Hippocampal formation (tissue), 2 donors: ENCODE data around the gene C16orf74.
A peak's percentile ranks its signal among the peaks of the same experiment; 100 is the strongest.

ENCODE experiments used
- DNase-seq, 2 donors: peaks; one replicate each; lab custom pipeline; 2025; lab: John Stamatoyannopoulos, UW

The C16orf74 gene

DNA sequence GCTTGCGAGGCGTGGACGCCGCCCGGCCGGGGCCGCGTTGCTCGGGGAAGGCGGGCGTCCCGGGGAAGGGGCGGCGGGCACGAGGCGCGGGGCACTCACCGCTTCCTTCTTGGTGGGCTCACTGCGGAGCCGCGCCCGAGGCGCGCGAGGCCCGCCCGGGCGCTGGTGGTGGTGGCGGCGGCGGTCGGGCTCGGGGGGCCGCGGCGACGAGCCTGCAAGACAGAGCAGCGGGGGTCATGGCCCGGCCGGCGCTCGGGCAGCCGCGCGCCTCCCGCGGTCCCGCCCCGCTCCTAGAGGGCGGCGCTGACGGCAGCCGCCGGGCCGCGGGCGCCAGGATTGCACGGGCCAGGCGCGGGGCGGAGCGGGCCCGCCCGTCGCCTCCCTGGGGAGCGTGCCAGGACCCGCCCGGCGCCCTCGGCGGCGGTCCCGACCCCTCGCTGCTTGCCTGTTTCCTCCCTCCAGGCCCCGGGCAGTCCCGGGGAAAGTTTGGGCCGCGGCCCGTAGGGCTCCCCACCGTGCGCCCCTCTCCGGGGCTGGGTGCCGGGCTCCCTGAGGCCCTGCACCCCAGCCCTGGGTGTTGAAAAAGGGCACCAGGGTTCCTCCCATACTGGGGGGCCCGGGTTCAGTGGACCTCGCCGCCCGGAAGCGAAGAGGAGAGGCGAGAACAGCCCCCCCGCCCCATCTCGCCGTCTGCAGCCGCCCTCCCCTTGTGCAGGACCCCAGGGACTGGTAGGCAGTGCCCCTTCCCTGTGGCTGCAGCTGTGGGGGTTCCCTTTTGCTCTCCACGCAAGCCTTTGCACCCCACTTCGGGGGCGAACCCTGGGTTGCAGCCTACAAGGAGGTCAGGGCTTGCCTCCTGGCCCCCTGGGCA is at the start of gene C16orf74:
Gene C16orf74, minus strand, starts transcription at position 270 of the 871 bp plus-strand sequence. CDS start 15,879 bp downstream, outside the sequence.
- DNase-seq, result no peak

DNA sequence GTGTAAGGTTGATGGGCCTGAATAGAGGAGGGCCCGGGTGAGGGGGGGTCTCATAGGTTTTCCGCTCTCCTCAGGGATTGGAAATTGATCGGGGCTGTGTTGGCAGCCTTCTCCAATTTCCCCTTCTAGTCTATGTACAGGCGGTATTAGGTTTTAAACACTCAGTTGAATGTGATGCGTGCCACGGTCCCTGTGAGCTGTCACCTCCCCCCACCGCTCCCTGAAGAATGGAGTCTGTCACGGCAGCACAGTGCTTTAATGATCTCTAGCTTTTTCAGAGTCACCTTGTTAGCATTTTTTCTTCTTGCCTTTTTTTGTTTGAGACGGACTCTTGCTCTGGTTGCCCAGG is 49.4 kb upstream of the C16orf74 start:
- DNase-seq, result no peak

DNA sequence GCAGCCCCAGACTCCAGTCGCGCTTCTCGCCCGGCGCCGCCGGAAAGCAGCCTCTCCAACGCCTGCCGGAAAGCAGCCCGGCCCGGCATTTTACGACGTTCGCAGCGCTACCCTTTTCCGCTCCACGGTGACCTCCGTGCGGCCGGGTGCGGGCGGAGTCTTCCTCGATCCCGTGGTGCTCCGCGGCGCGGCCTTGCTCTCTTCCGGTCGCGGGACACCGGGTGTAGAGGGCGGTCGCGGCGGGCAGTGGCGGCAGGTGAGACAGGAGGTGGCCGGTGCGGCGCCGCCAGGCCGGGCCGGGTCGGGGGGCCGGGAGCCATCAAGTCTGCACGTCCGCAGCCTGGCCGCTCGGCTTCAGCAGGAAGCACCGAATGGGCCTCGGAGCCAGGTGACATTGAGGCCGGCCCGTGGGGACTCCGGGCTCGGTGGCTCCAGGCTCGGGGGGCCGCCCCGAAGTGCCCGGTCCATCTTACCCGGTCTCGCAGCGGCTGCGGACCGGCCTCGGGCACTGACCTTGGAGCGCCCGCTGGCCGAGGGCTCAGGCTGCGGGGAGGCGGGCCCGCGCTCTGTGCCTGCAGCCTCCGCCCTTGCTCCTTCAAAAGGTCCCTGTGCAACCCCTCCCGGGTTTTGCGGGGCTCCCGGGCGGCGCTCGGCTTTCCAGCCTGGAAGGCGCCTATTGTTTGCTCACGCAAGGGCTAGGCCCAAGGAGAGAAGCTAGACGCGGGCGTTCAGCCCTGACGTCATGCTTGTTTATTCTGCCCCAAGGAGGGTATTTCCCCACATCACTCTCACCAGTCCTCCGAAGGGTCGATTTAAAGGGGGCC is 48.8 kb upstream of the C16orf74 start, which contains the start of the genes COX4I1 and EMC8:
Gene COX4I1, plus strand, starts transcription at position 199 of the 824 bp plus-strand sequence. CDS start 1,511 bp downstream, outside the sequence.
Gene EMC8, minus strand, starts transcription at position 48 of the 824 bp plus-strand sequence. CDS start 249 bp downstream, outside the sequence.
- peak; percentile 92 to 93 for DNase-seq

DNA sequence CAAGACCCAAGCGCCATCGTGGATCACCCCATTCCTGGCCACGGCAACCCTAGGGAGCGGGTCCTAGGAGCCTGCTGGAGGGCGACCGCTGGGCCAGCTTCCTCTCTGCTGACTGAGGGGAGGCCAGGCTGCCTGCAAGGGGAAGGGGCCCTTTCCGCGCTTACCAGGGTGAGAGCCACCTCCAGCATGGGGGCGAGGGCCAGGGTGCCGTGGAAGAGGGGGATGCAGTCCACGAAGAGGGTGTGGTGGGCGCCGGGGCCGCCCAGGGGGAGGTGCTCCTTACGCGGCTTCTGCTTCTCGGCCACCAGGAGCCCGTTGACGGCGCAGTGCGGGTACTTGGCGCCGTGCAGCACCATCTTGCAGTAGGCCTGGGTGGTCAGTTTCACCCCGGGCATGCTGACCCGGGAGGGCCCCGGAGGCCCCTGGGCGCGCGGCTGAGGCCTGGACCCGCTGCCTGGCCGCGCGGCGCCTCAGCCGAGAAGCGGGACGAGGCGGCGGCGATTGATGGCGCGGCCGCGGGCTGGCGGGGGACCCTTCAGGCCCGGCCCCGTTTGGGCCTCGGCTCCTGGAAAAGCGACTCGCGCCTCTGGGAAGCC is 48.1 kb upstream of the C16orf74 start:
- DNase-seq, result no peak

DNA sequence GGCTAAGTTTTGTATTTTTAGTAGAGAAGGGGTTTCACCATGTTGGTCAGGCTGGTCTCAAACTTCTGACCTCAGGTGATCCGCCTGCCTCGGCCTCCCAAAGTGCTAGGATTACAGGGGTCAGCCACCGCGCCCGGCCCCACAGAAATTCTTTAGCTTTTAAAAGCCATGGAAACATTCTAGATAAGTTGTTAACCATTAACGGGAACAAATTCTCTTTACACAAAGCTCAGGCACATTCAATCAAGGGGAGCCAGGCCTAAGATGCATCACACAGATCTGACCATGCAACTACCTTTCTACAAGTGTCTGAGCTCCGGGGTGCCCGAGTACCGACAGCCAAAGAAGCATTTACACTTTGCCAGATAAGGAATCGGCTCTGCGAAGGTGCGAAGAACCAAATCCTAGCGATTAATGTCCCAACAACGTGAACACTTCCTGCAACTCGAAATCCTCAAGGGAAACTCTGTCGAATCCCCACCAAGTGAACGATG is 47.4 kb upstream of the C16orf74 start:
- DNase-seq, result no peak

DNA sequence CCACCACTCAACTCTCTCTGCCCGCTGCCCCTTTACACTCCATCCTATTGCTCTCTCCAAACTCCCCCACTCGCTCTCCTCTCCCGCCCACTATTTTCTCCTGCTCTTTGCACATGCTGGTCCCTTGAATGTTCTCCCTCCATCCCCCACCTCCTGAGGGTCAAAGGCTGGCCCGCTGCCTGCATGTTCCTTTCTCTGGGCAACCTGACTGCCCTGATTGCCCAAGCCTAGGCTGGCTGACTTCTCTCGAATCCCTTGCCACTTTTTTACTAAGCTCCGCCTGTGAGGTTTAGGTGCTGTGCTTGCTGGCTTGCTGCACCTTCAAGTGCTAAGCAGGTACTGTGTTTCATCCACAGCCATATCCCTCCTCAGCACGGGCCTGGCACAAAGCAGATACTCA is 45.7 kb upstream of the C16orf74 start:
- DNase-seq, result no peak

DNA sequence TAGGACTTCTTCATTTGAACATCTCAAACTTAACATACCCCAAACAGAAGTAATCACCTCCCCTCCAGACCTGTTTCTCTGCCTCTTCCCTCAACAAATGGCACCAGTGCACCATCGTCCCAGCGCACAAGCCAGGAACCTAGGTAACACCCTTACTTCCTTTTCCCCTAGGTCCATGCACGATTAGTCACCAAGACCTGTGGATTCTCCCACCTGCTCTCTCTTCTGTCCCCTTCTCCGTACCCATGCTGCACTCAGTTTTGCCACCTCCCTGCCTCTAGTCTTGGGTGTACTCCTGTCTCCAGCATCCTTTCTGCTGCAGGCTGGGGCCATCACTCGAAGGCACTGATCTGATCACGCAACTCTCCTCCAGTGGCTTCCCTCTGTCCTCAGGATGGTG is 45.3 kb upstream of the C16orf74 start:
- no peak for DNase-seq

DNA sequence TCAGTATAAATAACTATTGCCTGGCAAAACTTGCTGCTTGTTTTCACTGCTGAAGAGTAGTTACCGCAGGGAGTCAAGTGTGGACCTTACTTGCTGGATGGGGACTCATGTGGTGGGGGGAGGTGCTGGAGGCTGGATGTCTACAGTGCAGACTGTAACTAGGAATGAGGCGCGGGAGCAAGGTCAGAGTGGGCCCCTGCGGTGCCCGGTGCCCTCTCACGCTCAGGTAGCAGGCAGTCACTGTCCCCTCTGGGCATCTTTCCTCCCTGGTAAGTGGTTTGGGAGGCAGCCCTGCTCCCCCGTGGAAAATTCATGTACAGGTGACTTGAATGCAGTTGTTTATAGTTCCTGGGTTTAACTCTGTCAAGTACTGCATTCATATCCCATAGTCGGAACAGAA is 43.8 kb upstream of the C16orf74 start:
- no peak for DNase-seq

DNA sequence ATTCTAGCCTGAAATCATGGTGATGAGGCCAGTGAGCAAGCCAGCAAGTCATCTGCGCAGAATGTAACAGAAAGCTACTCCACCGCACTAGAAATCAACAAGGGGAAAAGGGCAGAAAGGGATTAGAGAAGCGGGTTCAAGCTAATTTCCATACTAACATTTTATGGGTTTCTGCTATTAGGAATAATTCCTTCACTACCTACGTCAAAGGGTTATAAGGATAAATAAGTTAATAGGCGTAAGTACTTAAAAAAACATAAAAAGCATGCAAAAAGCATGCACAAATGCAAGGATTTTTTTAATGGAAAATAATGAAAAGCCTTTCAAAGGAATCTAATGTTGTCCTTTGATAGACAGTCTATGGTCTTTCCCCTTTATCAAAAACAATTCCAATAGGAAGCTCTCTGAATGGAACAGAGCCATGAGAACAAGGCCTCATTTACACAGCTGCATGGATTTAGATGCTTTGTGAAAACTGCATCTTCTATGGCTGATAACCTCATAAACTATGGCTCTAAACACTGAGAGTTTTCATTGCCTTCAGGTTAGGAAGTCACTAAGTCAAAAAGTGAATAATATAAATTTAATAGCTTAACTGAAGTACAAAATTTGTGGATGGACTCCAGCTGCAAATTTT is 42.9 kb upstream of the C16orf74 start:
- no peak for DNase-seq

DNA sequence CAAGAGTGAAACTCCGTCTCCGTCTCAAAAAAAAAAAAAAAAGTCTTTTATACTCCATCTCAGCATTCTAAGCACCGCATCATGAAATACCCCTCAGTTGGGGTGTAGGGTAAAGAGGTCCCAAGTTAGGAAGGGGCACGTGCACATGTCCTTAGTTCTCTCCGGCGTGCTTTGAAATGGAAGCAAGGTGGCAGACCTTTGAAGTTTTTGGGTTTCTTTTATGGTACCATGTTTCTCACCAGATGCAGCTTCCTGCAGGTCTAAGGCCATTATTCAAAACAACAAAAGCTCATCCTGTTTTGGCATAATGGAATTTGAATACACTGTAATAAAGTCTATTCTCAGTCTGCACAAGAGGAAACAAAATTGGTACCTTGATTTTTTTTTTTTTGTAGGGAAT is 38.9 kb upstream of the C16orf74 start:
- no peak for DNase-seq

DNA sequence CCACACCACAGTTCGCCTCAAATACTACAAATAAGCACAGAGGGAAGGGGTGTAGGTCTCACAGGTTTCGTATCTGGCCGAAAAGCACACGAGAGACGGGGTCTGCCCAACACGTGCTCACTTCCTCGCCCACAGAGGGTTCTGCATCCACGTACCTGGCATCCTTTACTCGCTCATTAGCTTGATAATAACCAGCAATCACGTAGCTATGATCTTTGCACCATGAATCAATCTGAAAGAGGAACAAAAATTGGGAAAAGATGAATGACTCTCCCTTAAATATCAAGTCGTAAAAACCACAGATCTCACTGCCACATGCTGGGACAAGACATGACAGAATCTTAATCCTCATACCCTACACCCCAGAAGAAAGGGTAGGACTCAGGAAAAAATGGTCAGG is 37.9 kb upstream of the C16orf74 start:
- DNase-seq, result no peak

DNA sequence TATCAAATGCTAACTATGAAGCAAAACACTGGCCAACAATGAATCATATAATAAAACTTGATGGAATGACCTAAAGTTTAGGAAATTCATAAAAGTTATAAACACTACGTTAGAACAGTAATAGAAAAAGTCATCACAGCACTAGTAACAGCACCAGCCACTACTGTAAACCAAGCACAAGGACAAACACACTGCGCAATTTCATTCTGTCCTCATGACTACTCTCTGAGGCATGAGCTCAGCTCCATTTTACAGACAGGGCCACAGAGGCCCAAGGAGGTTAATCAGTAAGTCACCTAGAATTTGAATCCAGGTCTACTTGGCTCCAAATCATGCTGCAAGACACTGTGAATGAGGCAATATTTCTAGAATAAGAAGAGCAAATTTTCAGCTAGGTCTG is 35.0 kb upstream of the C16orf74 start:
- no peak for DNase-seq

DNA sequence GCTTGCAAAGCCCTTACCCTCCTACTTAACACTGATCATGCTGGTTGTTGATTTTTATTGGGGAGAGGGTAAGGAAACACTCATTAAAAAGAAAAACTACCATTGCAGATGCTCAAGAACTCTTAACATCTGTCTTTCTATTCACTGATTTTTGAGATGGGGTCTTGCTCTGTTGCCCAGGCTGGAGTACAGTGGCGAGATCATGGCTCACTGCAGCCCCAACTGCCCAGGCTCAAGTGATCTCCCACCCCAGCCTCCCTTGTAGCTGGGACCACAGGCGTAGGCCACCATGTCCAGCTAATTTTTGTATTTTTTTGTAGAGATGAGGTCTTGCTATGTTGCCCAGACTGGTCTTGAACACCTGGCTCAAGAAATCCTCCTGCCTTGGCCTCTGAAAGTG is 33.9 kb upstream of the C16orf74 start:
- no peak for DNase-seq

DNA sequence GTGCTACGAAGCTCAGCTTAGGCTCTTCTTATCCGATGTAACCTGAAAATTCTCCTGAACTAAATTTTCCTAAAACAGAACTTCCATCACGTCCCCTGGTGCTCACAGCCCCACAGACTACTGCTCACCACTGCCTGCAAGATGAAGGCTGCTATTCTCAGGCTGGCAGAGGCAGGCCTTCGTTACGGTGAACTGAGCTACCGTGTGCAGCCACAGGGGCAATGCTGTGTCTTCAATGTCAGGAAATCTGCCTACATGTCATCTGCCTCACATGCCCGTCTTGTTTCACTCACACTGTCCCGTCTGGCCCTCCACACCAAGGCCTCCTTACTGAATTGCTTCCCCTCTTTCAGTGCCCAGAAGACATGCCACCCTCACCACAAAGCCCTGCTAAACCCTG is 32.5 kb upstream of the C16orf74 start:
- no peak for DNase-seq

DNA sequence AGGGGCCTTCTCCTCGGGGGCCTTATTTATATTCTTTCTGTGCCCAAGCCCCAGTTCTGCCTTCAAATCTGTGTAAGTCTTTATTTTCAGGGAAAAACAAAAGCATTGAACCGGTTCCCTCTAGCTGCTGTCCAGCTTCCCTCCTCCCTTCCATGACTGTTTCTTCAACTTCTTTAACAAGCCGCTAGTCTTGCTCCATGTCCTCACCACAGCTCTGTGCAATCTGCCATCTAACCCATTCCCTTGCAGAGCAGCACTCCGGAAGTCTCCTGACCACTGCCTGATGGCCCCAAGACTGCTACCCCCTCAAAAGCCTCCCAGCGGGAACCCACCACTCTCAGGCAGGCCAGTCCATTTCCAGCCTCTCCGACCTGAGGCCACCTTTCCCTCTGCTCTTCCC is 31.6 kb upstream of the C16orf74 start:
- DNase-seq, result no peak

DNA sequence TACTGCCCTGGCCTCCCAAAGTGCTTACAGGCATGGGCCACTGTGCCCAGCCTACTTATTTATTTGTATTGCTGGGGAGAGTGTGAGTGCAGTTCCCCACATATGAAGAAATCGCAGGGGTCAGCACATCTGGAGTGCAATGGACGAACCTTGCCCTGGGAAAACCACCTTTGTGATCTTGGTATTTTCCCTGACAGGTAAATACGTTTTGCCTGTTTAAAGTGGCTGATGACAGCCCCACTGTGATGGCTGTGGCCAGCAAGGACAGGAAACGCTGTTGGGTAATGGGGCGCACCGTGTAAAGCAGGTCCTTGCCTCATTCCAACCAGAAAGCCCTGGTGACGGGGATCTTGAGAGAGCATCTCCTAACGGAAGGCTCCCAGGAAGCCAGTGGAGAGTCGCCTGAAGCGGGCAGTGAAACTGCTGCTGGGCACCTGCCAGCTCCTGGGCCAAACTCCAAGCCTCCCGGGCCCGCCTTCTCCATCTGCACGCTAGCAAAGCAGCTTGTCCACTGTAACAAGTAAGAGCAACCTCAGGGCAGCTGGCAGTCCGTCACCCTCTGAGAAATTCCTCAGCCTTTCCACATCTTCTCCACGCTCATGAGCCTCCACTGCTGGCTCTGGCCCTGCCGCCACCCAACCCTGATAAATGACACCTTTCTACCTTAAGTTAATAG is 30.9 kb upstream of the C16orf74 start:
- DNase-seq, result peak; percentile 14 to 50

DNA sequence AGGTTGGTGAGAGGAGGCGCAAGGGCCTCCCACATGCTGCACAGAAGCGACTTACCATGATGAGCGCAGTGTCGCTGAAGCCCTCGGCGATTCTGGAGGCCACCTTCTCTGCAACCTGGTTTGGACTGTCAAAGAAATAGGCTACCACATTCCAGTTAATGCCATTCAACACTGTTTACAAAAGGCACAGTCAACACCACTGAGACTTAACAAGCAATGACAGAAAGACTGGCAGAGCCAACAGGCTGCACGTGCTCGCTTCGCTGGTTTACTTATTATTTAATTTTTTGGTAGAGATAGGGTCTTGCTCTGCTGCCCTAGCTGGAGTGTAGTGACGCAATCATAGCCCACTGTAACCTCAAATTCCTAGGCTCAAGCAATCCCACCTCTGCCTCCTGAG is 30.3 kb upstream of the C16orf74 start:
- DNase-seq, result no peak

DNA sequence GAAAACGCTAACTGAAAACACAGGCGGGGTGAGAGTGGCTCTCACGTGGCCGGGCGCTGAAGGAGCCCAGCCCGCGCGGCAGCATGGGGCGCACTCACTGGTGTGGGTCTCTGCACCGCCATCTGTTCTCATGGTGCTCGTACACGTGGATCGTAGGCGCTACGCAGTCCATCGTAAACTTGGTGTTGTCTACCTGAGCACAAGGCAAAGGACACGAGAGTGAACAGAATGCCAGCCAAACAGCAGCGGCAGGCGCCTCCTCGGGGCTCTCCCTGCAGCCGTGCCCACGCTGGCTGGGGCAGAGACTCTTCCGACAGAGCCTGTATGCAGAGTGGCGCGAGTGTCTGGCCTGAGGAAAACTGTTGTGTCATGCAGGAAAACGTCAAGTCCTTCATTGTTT is 29.4 kb upstream of the C16orf74 start:
- DNase-seq, result no peak

DNA sequence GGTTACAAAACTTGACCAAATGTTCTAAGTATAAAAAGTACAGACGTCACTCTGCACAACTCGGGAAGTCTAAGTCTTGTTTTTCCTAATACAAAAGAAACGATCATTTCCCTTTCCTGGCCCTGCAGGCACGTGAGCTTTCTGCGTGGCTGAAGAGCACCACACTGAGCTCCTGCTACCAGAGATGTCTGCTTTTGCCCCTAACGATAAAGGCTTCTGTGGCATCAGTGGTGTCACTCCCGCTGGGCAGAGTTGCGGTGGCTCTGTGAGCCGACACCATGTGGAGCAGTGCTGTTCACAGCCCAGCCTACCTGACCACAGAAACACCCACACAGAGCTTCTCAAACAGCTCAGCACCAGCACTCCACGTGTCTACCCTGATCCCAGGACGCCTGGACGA is 28.0 kb upstream of the C16orf74 start:
- no peak for DNase-seq

DNA sequence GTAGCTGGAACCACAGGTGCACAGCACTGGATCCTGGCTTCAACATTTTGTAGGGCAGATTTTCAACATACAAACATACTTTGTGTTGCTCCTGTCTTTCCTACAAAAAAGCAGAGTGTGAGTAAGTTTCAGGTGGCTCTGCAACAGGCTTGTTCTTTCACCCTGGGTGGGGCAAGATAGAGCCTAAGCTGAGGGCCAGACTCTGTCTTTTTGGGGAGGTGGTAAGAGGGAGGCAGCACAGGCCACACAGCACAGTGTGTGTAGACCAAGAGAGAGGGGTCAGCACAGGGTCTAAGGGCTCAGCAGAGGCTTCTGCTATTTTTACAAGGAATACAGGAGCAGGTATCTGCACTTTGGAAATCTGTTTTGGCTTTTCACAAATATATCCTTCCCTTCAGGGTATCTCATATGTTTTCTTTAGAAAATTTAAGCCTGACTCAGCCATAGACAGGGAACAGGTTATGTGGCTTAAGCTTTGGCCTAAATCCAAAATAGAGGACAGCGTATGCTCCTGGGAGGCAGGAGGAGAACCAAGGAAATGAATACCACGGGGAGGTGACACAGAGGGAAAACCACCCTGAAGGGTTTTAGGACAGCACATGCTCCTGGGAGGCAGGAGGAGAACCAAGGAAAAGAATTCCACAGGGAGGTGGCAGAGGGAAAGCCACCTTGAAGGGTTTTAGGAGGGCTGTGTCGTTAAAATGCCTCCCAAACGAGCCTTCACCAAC is 26.9 kb upstream of the C16orf74 start:
- DNase-seq, result no peak

DNA sequence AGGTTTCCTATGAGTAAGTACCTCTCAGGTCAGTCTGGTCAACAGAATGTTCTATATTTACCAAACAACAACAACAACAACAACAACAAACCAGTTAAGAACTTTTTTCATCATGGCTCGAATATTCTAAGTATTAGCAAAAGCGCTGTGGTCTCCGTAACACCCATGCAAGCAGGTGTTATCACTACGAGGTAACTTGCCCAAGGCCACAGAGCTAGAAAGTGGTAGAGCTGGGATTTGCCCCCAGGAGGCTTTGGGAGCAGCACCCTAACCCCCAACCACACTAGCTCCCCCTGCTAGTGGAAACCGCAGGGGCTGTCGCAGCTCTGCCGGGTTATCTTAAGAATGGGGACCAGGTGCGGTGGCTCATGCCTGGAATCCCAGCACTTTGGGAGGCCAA is 23.9 kb upstream of the C16orf74 start:
- DNase-seq, result no peak
